ENCODE measurements around the gene CEP104. TPM values are rescaled to one million over a fixed set of nuclear protein-coding genes. Genes with fewer than 3 reads are reported as not detected.

The CEP104 gene
- total RNA-seq, 1 donor from 2014 or later: 47.3 TPM

GRCh38 chr1:3821447-3821846, 35.6 kb downstream of the CEP104 start:
- no peak for DNase-seq (ENCODE audit: low read depth)
- Histone ChIP-seq H3K4me3 (ENCODE audit: low read depth, low read length) (no peak overlapping the region), H3K27me3 (ENCODE audit: control insufficient read depth, insufficient read depth, low read length) (no peaks in the 10 kb centered on the region), H3K36me3 (ENCODE audit: control insufficient read depth, insufficient read depth, low read length) (peaks cover 2% of the 10 kb centered on the region)
- TF ChIP-seq CTCF (IDR thresholded peaks at IDR 0.05; ENCODE audit: insufficient read depth, low read length, poor library complexity, severe bottlenecking): no peak

GRCh38 chr1:3821004-3821403, 36.0 kb downstream of the CEP104 start:
- H3K4me3 ChIP-seq (ENCODE audit: low read depth, low read length): no peak overlapping the region

GRCh38 chr1:3820316-3820715, 36.7 kb downstream of the CEP104 start:
- no peak for TF ChIP-seq CTCF (IDR thresholded peaks at IDR 0.05; ENCODE audit: insufficient read depth, low read length, poor library complexity, severe bottlenecking)
- Histone ChIP-seq H3K27me3 (ENCODE audit: control insufficient read depth, insufficient read depth, low read length) (no peaks in the 10 kb centered on the region), H3K4me3 (ENCODE audit: low read depth, low read length) (no peak overlapping the region), H3K36me3 (ENCODE audit: control insufficient read depth, insufficient read depth, low read length) (peaks cover 2% of the 10 kb centered on the region)
- DNase-seq (ENCODE audit: low read depth): no peak

More at GRCh38 chr1:3821004-3821403, 36.0 kb downstream of the CEP104 start:
- peaks cover 2% of the 10 kb centered on the region for H3K36me3 ChIP-seq (ENCODE audit: control insufficient read depth, insufficient read depth, low read length)
- no peak for TF ChIP-seq CTCF (IDR thresholded peaks at IDR 0.05; ENCODE audit: insufficient read depth, low read length, poor library complexity, severe bottlenecking)
- H3K27me3 ChIP-seq (ENCODE audit: control insufficient read depth, insufficient read depth, low read length): no peaks in the 10 kb centered on the region
- DNase-seq (ENCODE audit: low read depth): no peak

GRCh38 chr1:3819771-3820200, 37.2 kb downstream of the CEP104 start:
- TF ChIP-seq CTCF (IDR thresholded peaks at IDR 0.05; ENCODE audit: insufficient read depth, low read length, poor library complexity, severe bottlenecking): no peak
- Histone ChIP-seq H3K27me3 (ENCODE audit: control insufficient read depth, insufficient read depth, low read length) (no peaks in the 10 kb centered on the region), H3K36me3 (ENCODE audit: control insufficient read depth, insufficient read depth, low read length) (peaks cover 2% of the 10 kb centered on the region), H3K4me3 (ENCODE audit: low read depth, low read length) (no peak overlapping the region)
- no peak for DNase-seq (ENCODE audit: low read depth)

GRCh38 chr1:3817821-3818597, 39.0 kb downstream of the CEP104 start:
- no peak for DNase-seq (ENCODE audit: low read depth)
- TF ChIP-seq CTCF (IDR thresholded peaks at IDR 0.05; ENCODE audit: insufficient read depth, low read length, poor library complexity, severe bottlenecking): no peak
- peaks cover 2% of the 10 kb centered on the region for H3K36me3 ChIP-seq (ENCODE audit: control insufficient read depth, insufficient read depth, low read length)
- H3K4me3 ChIP-seq (ENCODE audit: low read depth, low read length): no peak overlapping the region
- no peaks in the 10 kb centered on the region for H3K27me3 ChIP-seq (ENCODE audit: control insufficient read depth, insufficient read depth, low read length)
